Uterus (tissue), 4 donors: ENCODE results near the gene SRPK3. TPM values are rescaled to one million over a fixed set of nuclear protein-coding genes. Genes with fewer than 3 reads are reported as not detected.

ENCODE experiments used
- DNase-seq, 2 donors: peaks; one replicate each; pipeline ENCODE4 v3.0.0-alpha.2; 2019 to 2020
- H3K27ac ChIP-seq, 2 donors: fragments of 200-600 bp; sonication (generic); 1 replicate in 1 of 2; 2 replicates in 1 of 2; pipeline ENCODE4 v1.5.1; 2016 to 2018
- H3K27me3 ChIP-seq, 2 donors: fragments of 200-600 bp; sonication (generic); one replicate each; pipeline ENCODE4 v1.5.1; 2018 to 2019; ENCODE audit warnings: control low read depth in 1 of 2
- H3K36me3 ChIP-seq, 2 donors: fragments of 200-600 bp; sonication (generic); one replicate each; pipeline ENCODE4 v1.5.1; 2019; ENCODE audit warnings: control low read depth in 1 of 2
- H3K4me1 ChIP-seq, 2 donors: fragments of 200-600 bp; sonication (generic); one replicate each; pipeline ENCODE4 v1.5.1; 2018 to 2019; ENCODE audit warnings: control low read depth in 1 of 2
- H3K4me3 ChIP-seq, 2 donors: fragments of 200-600 bp; sonication (generic); 1 replicate in 1 of 2; 2 replicates in 1 of 2; pipeline ENCODE4 v1.5.1; 2018 to 2019; ENCODE audit warnings: mild to moderate bottlenecking in 1 of 2
- H3K9me3 ChIP-seq, 2 donors: fragments of 200-600 bp; sonication (generic); one replicate each; pipeline ENCODE4 v1.5.1; 2019; ENCODE audit warnings: control low read depth in 1 of 2
- POLR2A ChIP-seq, 2 donors: fragments of 450-650 bp; IDR thresholded peaks; one replicate each; pipeline ENCODE4 v1.6.1; 2016; ENCODE audit warnings: antibody characterized with exemption in 2 of 2, mild to moderate bottlenecking in 1 of 2, moderate library complexity in 1 of 2
- intact Hi-C: fragments of 100-400 bp; cut with DNase I; formaldehyde crosslinking; loops from one replicate; pipeline ENCODE4 v1.15.1; 2023; ENCODE audit warnings: low total_unique reads
- total RNA-seq, 4 donors: library from RNA; depleted of rRNA in 3 of 4; stranded (reverse); fragments of >200 nt in 3 of 4; gene quantifications; one replicate each; pipeline versions ENCODE4 v1.1.0 to v1.2.4, GENCODE V29; 2014 to 2023
- TF ChIP-seq, protein P1 (sequence below), 4 experiments: fragments of 200-600 bp in 2 of 4; fragments of 450-650 bp in 2 of 4; sonication (generic) in 2 of 4; IDR thresholded peaks; one replicate each; pipeline ENCODE4 v1.5.1; 2016 to 2019; ENCODE audit warnings: antibody characterized with exemption in 4 of 4, mild to moderate bottlenecking in 2 of 4, moderate library complexity in 1 of 4
- donor health status: DM: yes; HTN: yes; CAD: no.

Gene SRPK3
- total RNA-seq, 4 donors from 2014 or later: 0.76 to 13.8 (median 5.5) TPM

GRCh38 chrX:153773741-153774575 lies 6.9 kb upstream of the SRPK3 start:
- H3K27ac ChIP-seq: no peak overlapping the region
- DNase-seq: no peak
- intact Hi-C loops: no loop called here
- H3K27me3 ChIP-seq: no peaks in the 10 kb centered on the region
- H3K36me3 ChIP-seq: no peaks in the 10 kb centered on the region
- no peaks in the 10 kb centered on the region for H3K4me1 ChIP-seq
- no peak for TF ChIP-seq POLR2A (IDR thresholded peaks at IDR 0.05)
- TF ChIP-seq, protein P1, sequence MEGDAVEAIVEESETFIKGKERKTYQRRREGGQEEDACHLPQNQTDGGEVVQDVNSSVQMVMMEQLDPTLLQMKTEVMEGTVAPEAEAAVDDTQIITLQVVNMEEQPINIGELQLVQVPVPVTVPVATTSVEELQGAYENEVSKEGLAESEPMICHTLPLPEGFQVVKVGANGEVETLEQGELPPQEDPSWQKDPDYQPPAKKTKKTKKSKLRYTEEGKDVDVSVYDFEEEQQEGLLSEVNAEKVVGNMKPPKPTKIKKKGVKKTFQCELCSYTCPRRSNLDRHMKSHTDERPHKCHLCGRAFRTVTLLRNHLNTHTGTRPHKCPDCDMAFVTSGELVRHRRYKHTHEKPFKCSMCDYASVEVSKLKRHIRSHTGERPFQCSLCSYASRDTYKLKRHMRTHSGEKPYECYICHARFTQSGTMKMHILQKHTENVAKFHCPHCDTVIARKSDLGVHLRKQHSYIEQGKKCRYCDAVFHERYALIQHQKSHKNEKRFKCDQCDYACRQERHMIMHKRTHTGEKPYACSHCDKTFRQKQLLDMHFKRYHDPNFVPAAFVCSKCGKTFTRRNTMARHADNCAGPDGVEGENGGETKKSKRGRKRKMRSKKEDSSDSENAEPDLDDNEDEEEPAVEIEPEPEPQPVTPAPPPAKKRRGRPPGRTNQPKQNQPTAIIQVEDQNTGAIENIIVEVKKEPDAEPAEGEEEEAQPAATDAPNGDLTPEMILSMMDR (IDR thresholded peaks at IDR 0.05): no peak
- no peaks in the 10 kb centered on the region for H3K9me3 ChIP-seq
- no peak overlapping the region for H3K4me3 ChIP-seq

- intact Hi-C loops: no loop called here
- Histone ChIP-seq H3K27ac (no peak overlapping the region), H3K27me3 (no peaks in the 10 kb centered on the region), H3K4me1 (no peaks in the 10 kb centered on the region), H3K36me3 (no peaks in the 10 kb centered on the region), H3K9me3 (no peaks in the 10 kb centered on the region), H3K4me3 (no peak overlapping the region)
- DNase-seq: no peak
- TF ChIP-seq, protein P1 (IDR thresholded peaks at IDR 0.05): no peak
- no peak for TF ChIP-seq POLR2A (IDR thresholded peaks at IDR 0.05)
Observed at GRCh38 chrX:153774576-153775292, 6.1 kb upstream of the SRPK3 start.

GRCh38 chrX:153775293-153776119 lies 5.3 kb upstream of the SRPK3 start:
- Histone ChIP-seq H3K4me3 (no peak overlapping the region), H3K27me3 (no peaks in the 10 kb centered on the region), H3K4me1 (peaks cover 0 to under 1% of the 10 kb centered on the region in 2 donors), H3K36me3 (no peaks in the 10 kb centered on the region), H3K9me3 (no peaks in the 10 kb centered on the region), H3K27ac (no peak overlapping the region)
- intact Hi-C loops: no loop called here
- DNase-seq: no peak
- no peak for TF ChIP-seq POLR2A (IDR thresholded peaks at IDR 0.05)
- TF ChIP-seq, protein P1 (IDR thresholded peaks at IDR 0.05): no peak

DNA sequence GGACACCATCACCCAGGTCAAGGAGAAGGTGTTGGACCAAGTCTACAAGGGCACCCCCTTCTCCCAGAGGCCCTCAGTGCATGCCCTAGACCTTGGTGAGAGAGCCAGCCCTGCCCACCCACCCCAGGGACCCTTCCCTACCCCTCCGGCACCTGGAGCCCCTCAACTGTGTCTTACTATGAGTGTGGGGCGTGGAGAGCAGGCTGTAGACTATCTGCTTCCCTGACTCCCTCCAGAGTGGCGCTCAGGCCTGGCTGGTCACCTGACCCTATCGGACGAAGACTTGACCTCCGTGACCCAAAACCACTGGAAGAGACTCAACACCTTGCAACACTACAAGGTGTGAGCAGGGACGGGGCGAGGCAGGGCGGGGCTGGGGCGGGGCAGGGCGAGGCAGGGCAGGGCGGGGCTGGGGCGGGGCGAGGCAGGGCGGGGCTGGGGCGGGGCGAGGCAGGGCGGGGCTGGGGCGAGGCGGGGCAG lies 4.7 kb upstream of the SRPK3 start:
- Histone ChIP-seq H3K27me3 (no peaks in the 10 kb centered on the region), H3K9me3 (no peaks in the 10 kb centered on the region), H3K4me1 (peaks cover 0 to 3% of the 10 kb centered on the region in 2 donors), H3K36me3 (no peaks in the 10 kb centered on the region), H3K4me3 (no peak overlapping the region), H3K27ac (no peak overlapping the region)
- TF ChIP-seq POLR2A (IDR thresholded peaks at IDR 0.05): no peak
- TF ChIP-seq, protein P1 (IDR thresholded peaks at IDR 0.05): no peak
- DNase-seq: no peak
- intact Hi-C loops: no loop called here
